ENCODE results near the gene KPTN. TPM values are rescaled to one million over a fixed set of nuclear protein-coding genes. Genes with fewer than 3 reads are reported as not detected.

Gene KPTN
- total and polyA plus RNA-seq, 2 of the 8 experiments (the other 6 are each of a cell fraction or from before 2014, with no cell fraction given): 23.6 to 31.3 TPM

DNA sequence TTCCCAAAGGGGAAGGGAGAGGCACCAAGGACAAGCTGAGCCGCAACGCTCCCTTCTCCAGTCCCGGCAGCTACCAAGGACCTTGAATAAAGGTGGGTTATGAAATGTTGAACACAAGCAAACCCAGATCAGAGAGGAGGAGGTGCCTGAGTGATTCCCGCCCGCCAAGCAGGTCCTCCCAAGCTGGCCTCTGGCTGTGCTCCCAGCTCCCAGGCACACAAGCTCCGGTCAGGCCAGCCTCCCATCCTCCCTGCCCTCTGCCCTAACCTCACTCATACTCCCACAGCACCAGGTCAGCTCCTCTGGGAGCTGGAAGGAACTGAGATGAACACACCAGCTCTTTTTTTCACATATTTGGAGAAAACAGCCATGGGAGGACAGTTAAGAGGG is 27.1 kb upstream of the KPTN start:
- Histone ChIP-seq H3K18ac (ENCODE audit: extremely low read depth, low read length) (no peak overlapping the region), H3K27me3 (replicated peaks in 1 of 4; ENCODE audit: control insufficient read depth in 3 of 4, extremely low read depth in 1 of 4, insufficient read depth in 3 of 4, low read length in 3 of 4) (no peaks in the 10 kb centered on the region), H3K23me2 (ENCODE audit: low read depth, low read length) (peaks cover 6% of the 10 kb centered on the region; the same call in 1 of the 2 replicates), H3K79me1 (ENCODE audit: low read depth, low read length) (peaks cover 35% of the 10 kb centered on the region), H4K20me1 (replicated peaks in 1 of 2; ENCODE audit: control insufficient read depth in 1 of 2, insufficient read depth in 2 of 2, low read length in 2 of 2) (peaks cover 5 to 23% of the 10 kb centered on the region in 2 experiments), H3K23ac (ENCODE audit: insufficient read length) (no peak overlapping the region), H3K79me2 (ENCODE audit: control insufficient read depth in 1 of 2, insufficient read depth in 2 of 2, low read length in 2 of 2) (peaks cover 7 to 79% of the 10 kb centered on the region in 2 experiments; a peak in 3 of 4 replicates), H2BK120ac (replicated peaks; ENCODE audit: low read depth, low read length) (no peak overlapping the region), H2BK15ac (ENCODE audit: low read length) (0 out of 2 replicates have a peak overlapping the region, but pooled peaks have one; percentile 18), H3K14ac (ENCODE audit: insufficient read length) (no peak overlapping the region), H3K56ac (replicated peaks; ENCODE audit: insufficient read length, low read depth, low read length) (no peak overlapping the region), H4K8ac (ENCODE audit: extremely low read depth, insufficient read depth, low read length) (no peak overlapping the region), H2AK5ac (ENCODE audit: low read depth, low read length) (no peak overlapping the region), H2AFZ (ENCODE audit: low read length) (no peak overlapping the region), H4K91ac (replicated peaks; ENCODE audit: insufficient read length, low read length) (no peak overlapping the region), H3K4me2 (ENCODE audit: insufficient read depth in 1 of 2, low read depth in 2 of 2, low read length in 2 of 2) (no peak overlapping the region), H3K36me3 (ENCODE audit: control insufficient read depth in 2 of 4, insufficient read depth in 4 of 4, low read length in 3 of 4) (no peaks in the 10 kb centered on the region), H3K4ac (replicated peaks; ENCODE audit: insufficient read length, low read depth, low read length) (no peak overlapping the region), H2BK12ac (ENCODE audit: low read depth, low read length) (no peak overlapping the region), H3K9ac (replicated peaks in 1 of 4; ENCODE audit: extremely low read depth in 1 of 4, low read depth in 3 of 4, low read length in 3 of 4) (no peak overlapping the region), H3K27ac (ENCODE audit: low read depth, low read length) (no peak overlapping the region), H2BK20ac (ENCODE audit: low read length) (no peak overlapping the region), H3K4me3 (ENCODE audit: extremely low read depth in 1 of 4, insufficient read depth in 2 of 4, low read depth in 3 of 4, low read length in 4 of 4) (no peak overlapping the region), H4K5ac (ENCODE audit: insufficient read length, low read depth, low read length) (no peak overlapping the region), H3K4me1 (replicated peaks in 1 of 4; ENCODE audit: control insufficient read depth in 3 of 4, insufficient read depth in 4 of 4, low read length in 3 of 4) (peaks cover 0 to 11% (median 4%) of the 10 kb centered on the region in 4 experiments; a peak in 5 of 7 replicates), H2BK5ac (ENCODE audit: low read depth, low read length) (no peak overlapping the region), H3K9me3 (ENCODE audit: insufficient read depth in 2 of 2, low read depth in 1 of 2, low read length in 1 of 2) (no peaks in the 10 kb centered on the region)
- ChIA-PET POLR2A (ENCODE audit: partially characterized antibody) (interaction anchor here (0.5 to 1.1 kb wide), 3 partner anchors 49 to 83 kb away, joined by 3 read pairs; no protein-coding TSS in a partner anchor), CTCF (ENCODE audit: partially characterized antibody) (interaction anchor here (0.5 to 3.0 kb wide), 14 partner anchors 9 to 234 kb away, joined by 3 to 10 read pairs (median 4); partner anchors contain the start of genes EHD2, KPTN and NOP53)
- DNase-seq (ENCODE audit: low read depth in 1 of 2, low spot score in 2 of 2) (no peak), FAIRE-seq (no peak)
- TF ChIP-seq KDM1A (IDR thresholded peaks at IDR 0.05; ENCODE audit: borderline replicate concordance, low read length): no peak
- no peak for TF ChIP-seq TAF1 (IDR thresholded peaks at IDR 0.05; ENCODE audit: low read depth, low read length)
- TF ChIP-seq JUND (IDR thresholded peaks at IDR 0.05; ENCODE audit: low read length): no peak
- no peak for TF ChIP-seq GABPA (IDR thresholded peaks at IDR 0.05; ENCODE audit: borderline replicate concordance, insufficient read depth, low read length)
- no peak for TF ChIP-seq SP2 (IDR thresholded peaks at IDR 0.05; ENCODE audit: low read length)
- no peak for TF ChIP-seq TBP (IDR thresholded peaks at IDR 0.05; ENCODE audit: low read depth, low read length)
- no peak for TF ChIP-seq ATF2 (IDR thresholded peaks at IDR 0.05; ENCODE audit: low read length)
- WGBS, 2 experiments (ENCODE audit: extremely low coverage in 1 of 2, insufficient coverage in 1 of 2, insufficient read length in 1 of 2, insufficient replicate concordance in 2 of 2, low coverage in 1 of 2, low lambda C conversion rate in 2 of 2, missing lambda C conversion rate in 1 of 2): 89% methylated on average over 6 of the region's 6 CpGs; no CpG with 5 or more reads in 1 of the 2 experiments

Data from H1 (cell line).